ENCODE measurements around the gene GLCE.
A peak's percentile ranks its signal among the peaks of the same experiment; 100 is the strongest.
"Not testable (repeated sequence)": the region's sequence is repeated elsewhere in the genome, so short reads cannot be mapped to it uniquely, and the experiment has no call there.

Gene GLCE

GRCh38 chr15:69135499-69135898 lies 24.9 kb upstream of the GLCE start:
- DNase-seq (ENCODE audit: low spot score), result no peak

GRCh38 chr15:69138963-69139362 lies 21.5 kb upstream of the GLCE start:
- DNase-seq (ENCODE audit: low spot score), result no peak

GRCh38 chr15:69140306-69140705 lies 20.1 kb upstream of the GLCE start:
- no peak for DNase-seq (ENCODE audit: low spot score)

- DNase-seq (ENCODE audit: low spot score), result peak; percentile 73
Observed at GRCh38 chr15:69141286-69141701, 19.1 kb upstream of the GLCE start.

GRCh38 chr15:69141833-69142232 lies 18.6 kb upstream of the GLCE start:
- no peak for DNase-seq (ENCODE audit: low spot score)

GRCh38 chr15:69143756-69144436 lies 16.5 kb upstream of the GLCE start:
- DNase-seq (ENCODE audit: low spot score), result no peak

- no peak for DNase-seq (ENCODE audit: low spot score)
Observed at GRCh38 chr15:69144530-69144929, 15.9 kb upstream of the GLCE start.

- DNase-seq (ENCODE audit: low spot score), result no peak
Observed at GRCh38 chr15:69145149-69145693, 15.2 kb upstream of the GLCE start.

- DNase-seq (ENCODE audit: low spot score), result no peak
Observed at GRCh38 chr15:69145694-69146492, 14.5 kb upstream of the GLCE start.

GRCh38 chr15:69146724-69147435 lies 13.6 kb upstream of the GLCE start:
- no peak for DNase-seq (ENCODE audit: low spot score)

- no peak for DNase-seq (ENCODE audit: low spot score)
Observed at GRCh38 chr15:69148465-69148864, 12.0 kb upstream of the GLCE start.

- no peak for DNase-seq (ENCODE audit: low spot score)
Observed at GRCh38 chr15:69149163-69149562, 11.3 kb upstream of the GLCE start.

- DNase-seq (ENCODE audit: low spot score), result no peak
Observed at GRCh38 chr15:69149803-69150202, 10.6 kb upstream of the GLCE start.

GRCh38 chr15:69150336-69150735 lies 10.1 kb upstream of the GLCE start:
- DNase-seq (ENCODE audit: low spot score), result no peak

- DNase-seq (ENCODE audit: low spot score), result no peak
Observed at GRCh38 chr15:69150841-69151240, 9.6 kb upstream of the GLCE start.

- no peak for DNase-seq (ENCODE audit: low spot score)
Observed at GRCh38 chr15:69153046-69153445, 7.4 kb upstream of the GLCE start.

- DNase-seq (ENCODE audit: low spot score), result not testable (repeated sequence)
Observed at GRCh38 chr15:69153587-69153986, 6.8 kb upstream of the GLCE start.

GRCh38 chr15:69154078-69154477 lies 6.4 kb upstream of the GLCE start:
- no peak for DNase-seq (ENCODE audit: low spot score)

- no peak for DNase-seq (ENCODE audit: low spot score)
Observed at GRCh38 chr15:69154684-69155083, 5.8 kb upstream of the GLCE start.

- DNase-seq (ENCODE audit: low spot score), result no peak
Observed at GRCh38 chr15:69156736-69157381, 3.6 kb upstream of the GLCE start.

GRCh38 chr15:69158201-69158842 lies 2.1 kb upstream of the GLCE start:
- DNase-seq (ENCODE audit: low spot score), result no peak

GRCh38 chr15:69158843-69159240 lies 1.6 kb upstream of the GLCE start:
- no peak for DNase-seq (ENCODE audit: low spot score)

Measured in SW480 (cell line).